SKM-1 (cell line): ENCODE measurements around the gene ZNF195.
"Not testable (repeated sequence)": the region's sequence is repeated elsewhere in the genome, so short reads cannot be mapped to it uniquely, and the experiment has no call there.

Experiments used
- DNase-seq: peaks from one replicate; lab custom pipeline; 2025; ENCODE audit not compliant: unreplicated experiment; lab: John Stamatoyannopoulos, UW

The ZNF195 gene

DNA sequence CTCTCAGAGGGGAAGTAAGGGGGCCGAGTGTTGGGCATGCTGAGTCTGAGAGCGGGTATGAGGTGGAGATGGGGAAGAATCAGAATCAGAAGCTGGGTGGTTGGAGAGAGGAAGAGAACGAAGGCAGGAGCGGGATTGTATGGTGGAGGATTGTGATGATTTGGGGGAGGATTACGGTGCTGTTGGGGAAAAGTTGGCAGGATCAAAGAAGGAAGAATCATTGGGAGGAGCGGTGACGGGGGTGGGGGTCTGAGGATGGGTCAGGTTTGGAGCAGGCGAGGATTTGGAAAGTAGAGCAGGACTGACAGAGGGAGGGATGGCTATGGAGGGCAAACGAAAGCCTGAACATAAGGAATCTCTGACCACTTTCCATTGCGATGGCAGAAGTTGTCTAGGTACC lies 22.1 kb downstream of the ZNF195 start:
- no peak for DNase-seq

- no peak for DNase-seq
Measured at GRCh38 chr11:3353066-3353465, 25.9 kb downstream of the ZNF195 start.

GRCh38 chr11:3347127-3347526 lies 31.8 kb downstream of the ZNF195 start:
- DNase-seq, result no peak

DNA sequence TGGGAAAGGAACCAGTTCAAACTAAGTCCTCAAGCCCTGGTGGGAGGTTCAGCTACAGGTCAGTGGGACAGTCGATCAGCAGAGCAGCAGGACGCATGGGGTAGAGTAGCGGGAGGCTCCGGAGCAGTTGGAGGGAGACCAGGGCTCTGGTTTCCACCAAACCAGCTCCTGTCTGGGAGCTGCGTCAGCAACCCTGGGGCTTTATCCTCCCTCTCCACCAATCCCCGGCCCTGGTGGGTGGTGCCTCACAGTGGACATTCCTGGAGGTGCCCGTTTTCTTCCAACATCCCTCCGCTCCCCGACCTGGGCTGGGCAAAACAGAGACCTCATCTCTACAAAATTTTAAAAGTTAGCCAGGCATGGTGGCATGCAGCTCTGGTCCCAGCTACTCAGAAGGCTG lies 32.4 kb downstream of the ZNF195 start:
- no peak for DNase-seq

DNA sequence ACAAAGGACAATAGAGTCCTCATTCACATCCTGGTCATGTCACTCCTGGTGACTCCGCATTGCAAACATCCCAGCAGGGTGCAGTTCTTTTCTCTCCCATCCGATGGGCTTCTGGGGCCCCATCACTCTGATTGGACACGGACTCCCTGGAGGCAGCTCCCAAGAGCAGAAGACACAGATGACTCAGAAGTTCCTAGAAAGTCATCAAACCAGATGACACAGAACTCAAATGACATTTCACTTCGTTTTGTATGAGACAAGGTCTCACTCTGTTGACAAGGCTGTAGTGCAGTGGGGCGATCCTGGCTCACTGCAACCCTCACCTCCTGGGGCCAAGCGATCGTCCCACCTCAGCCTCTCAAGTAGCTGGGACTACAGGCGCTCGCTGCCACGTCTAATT lies 33.2 kb downstream of the ZNF195 start:
- no peak for DNase-seq

GRCh38 chr11:3344327-3345174 lies 34.4 kb downstream of the ZNF195 start:
- no peak for DNase-seq

DNA sequence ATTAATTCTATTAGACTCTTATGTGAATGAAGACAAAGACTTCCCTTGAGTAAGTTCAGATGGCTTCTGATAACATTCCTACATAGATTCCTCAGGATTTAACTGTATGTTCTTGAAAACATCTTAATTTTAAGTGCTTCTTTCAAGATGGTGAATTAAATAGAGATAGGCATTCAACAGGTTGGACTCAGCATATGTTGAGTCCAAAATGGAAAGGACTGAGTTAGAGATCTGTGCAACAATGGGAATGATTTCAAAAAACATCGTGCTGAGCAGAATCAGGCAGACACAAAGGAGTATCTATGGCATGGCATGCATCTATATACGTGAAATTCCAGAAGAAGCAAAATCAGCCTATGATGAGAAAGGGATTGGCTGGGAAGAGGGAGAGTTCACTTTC lies 36.2 kb downstream of the ZNF195 start:
- no peak for DNase-seq

- no peak for DNase-seq
Measured at GRCh38 chr11:3341298-3341697, 37.6 kb downstream of the ZNF195 start.

- no peak for DNase-seq
Measured at GRCh38 chr11:3340025-3340424, 38.9 kb downstream of the ZNF195 start.

- DNase-seq, result no peak
Measured at GRCh38 chr11:3339340-3339624, 39.7 kb downstream of the ZNF195 start.

DNA sequence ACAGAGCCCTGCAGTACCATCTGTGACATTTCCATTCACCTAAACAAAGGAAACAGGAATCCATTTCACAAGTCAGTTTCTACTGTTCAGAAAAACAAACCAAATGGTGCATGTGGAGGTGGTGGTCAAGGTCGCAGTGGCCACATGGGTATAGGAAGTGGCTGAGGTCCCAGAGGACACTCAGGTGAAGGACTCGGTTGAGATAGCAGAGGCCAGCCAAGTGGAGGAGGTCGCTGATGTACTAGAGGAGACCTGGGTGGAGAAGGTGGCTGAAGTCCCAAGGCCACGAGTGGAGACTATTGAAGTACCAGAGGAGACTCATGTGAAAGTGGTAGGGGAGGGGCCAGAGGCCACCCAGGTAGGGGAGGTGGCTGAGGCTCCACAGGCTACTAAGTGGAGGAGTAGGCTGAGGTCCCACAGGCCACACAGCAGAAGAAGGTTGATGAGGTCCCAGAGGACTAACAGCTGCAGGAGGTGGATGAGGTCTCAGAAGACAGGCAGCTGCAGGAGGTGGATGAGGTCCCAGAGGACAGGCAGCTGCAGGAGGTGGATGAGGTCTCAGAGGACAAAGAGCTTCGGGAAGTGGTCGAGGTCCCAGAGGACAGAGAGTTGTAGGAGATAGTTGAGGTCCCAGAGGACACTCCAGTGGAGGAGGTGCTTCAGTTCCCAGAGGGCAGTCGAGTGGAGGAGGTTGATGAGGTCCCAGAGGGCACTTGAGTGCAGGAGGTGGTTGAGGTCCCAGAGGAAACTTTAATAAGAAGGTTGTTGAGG lies 40.2 kb downstream of the ZNF195 start:
- DNase-seq, result no peak

DNA sequence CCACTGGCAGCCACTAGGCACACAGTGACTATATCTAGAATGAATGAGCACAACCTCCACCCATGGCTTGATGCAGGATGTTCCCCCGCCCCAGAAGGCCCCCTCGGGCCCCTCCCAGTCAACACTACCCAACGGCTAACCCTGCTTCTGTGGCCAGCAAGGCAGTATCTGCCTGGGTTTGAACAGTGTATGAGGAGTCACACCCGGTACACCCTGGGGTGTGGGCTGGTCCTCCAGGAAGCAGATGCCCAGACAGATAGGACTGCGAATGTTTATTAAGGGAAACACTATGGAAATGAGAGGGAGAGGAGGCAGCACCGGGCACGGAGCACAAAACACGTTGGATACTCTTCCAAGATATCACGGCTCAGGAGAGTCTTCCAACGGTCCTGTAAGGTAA lies 42.5 kb downstream of the ZNF195 start:
- not testable (repeated sequence) for DNase-seq

DNA sequence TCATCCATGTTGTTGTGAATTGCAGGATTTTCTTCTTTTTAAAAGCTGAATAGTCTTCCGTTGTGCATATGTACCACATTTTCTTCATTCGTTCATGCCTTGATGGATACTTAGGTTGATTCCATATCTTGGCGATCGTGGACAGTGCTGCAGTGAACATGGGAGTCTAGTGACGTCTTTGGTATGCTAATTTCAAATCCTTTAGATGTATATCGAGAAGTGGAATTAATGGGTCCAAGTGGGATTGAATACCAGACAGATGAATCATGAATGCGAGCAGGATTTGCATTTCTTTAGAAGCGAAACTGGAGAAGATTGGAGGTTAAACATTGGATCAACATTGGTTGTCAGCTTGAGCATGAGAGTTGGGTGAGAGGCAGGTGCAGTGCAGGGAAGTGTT lies 45.8 kb downstream of the ZNF195 start:
- not testable (repeated sequence) for DNase-seq

DNA sequence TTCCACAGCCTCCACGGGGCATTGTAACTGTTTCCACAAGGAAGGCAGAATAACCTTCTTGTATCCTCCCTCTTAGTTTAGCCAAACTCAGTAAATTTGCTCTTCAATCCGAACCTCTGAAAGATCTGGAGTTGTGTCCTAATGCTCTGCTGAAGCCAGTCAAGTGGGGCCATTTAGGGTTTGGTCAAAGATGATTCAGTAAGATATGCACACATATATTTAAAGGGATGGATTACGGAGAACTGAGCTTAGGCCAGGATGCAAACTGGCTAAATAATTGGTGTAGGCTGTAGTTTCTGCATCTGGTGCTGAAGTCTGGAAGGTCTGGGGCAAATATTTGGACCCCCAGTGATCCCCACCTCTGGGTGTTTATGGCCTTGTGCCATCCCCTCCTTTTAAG lies 47.9 kb downstream of the ZNF195 start:
- not testable (repeated sequence) for DNase-seq

GRCh38 chr11:3330064-3330463 lies 48.9 kb downstream of the ZNF195 start:
- DNase-seq, result not testable (repeated sequence)

DNA sequence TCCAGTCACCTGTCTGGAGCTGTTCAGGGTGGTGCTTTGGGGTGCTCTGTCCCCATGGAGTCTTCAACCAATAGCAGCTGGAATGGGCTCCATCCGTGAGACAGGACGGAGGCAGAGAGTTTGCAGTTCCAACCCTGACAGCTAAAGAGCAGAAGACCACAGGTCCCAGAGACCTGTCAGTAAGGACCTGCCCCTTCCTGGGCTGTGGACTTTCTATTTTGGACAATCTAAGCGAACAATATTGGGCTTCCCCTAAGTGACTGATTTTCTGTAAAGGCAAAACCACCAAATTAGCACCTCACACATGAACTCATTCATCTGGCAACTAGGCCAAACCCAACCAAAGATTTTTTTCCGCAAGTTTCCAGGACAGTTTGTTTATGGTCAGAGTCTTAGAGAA lies 50.4 kb downstream of the ZNF195 start:
- not testable (repeated sequence) for DNase-seq

GRCh38 chr11:3326450-3326849 lies 52.5 kb downstream of the ZNF195 start:
- DNase-seq, result not testable (repeated sequence)

GRCh38 chr11:3324724-3325123 lies 54.2 kb downstream of the ZNF195 start:
- not testable (repeated sequence) for DNase-seq
